ENCODE measurements around the gene DTHD1. TPM values are rescaled to one million over a fixed set of nuclear protein-coding genes. Genes with fewer than 3 reads are reported as not detected.

Gene DTHD1
- total RNA-seq, 3 donors from 2014 or later, result 0.29 to 0.48 (median 0.33) TPM

GRCh38 chr4:36256398-36256891, 25.0 kb upstream of the DTHD1 start:
- Histone ChIP-seq H3K27me3 (no peaks in the 10 kb centered on the region), H3K36me3 (no peaks in the 10 kb centered on the region), H3K4me1 (no peaks in the 10 kb centered on the region), H3K4me3 (no peak overlapping the region), H3K9me3 (no peaks in the 10 kb centered on the region), H3K27ac (no peak overlapping the region)
- no peak for TF ChIP-seq CTCF (IDR thresholded peaks at IDR 0.05)
- no peak for TF ChIP-seq POLR2AphosphoS5 (IDR thresholded peaks at IDR 0.05)
- TF ChIP-seq POLR2A (IDR thresholded peaks at IDR 0.05), result no peak
- DNase-seq (ENCODE audit: low spot score in 2 of 2), result no peak
- intact Hi-C loops (cut with DNase I; ENCODE audit: low total_unique reads), result no loop called here

GRCh38 chr4:36260731-36261130, 20.7 kb upstream of the DTHD1 start:
- Histone ChIP-seq H3K4me3 (no peak overlapping the region), H3K27me3 (no peaks in the 10 kb centered on the region), H3K27ac (no peak overlapping the region), H3K9me3 (no peaks in the 10 kb centered on the region), H3K4me1 (no peaks in the 10 kb centered on the region), H3K36me3 (no peaks in the 10 kb centered on the region)
- no peak for DNase-seq (ENCODE audit: low spot score in 2 of 2)
- intact Hi-C loops (cut with DNase I; ENCODE audit: low total_unique reads), result no loop called here
- TF ChIP-seq POLR2AphosphoS5 (IDR thresholded peaks at IDR 0.05), result no peak
- no peak for TF ChIP-seq CTCF (IDR thresholded peaks at IDR 0.05)
- no peak for TF ChIP-seq POLR2A (IDR thresholded peaks at IDR 0.05)

GRCh38 chr4:36264207-36264826, 17.1 kb upstream of the DTHD1 start:
- DNase-seq (ENCODE audit: low spot score in 2 of 2), result no peak
- Histone ChIP-seq H3K4me3 (no peak overlapping the region), H3K36me3 (no peaks in the 10 kb centered on the region), H3K27me3 (no peaks in the 10 kb centered on the region), H3K27ac (no peak overlapping the region), H3K4me1 (no peaks in the 10 kb centered on the region), H3K9me3 (no peaks in the 10 kb centered on the region)
- intact Hi-C loops (cut with DNase I; ENCODE audit: low total_unique reads), result no loop called here
- TF ChIP-seq POLR2A (IDR thresholded peaks at IDR 0.05) (no peak), POLR2AphosphoS5 (IDR thresholded peaks at IDR 0.05) (no peak), CTCF (IDR thresholded peaks at IDR 0.05) (no peak)

GRCh38 chr4:36267486-36268268, 13.7 kb upstream of the DTHD1 start:
- H3K4me1 ChIP-seq, result no peaks in the 10 kb centered on the region
- H3K9me3 ChIP-seq, result no peaks in the 10 kb centered on the region
- H3K36me3 ChIP-seq, result no peaks in the 10 kb centered on the region
- intact Hi-C loops (cut with DNase I; ENCODE audit: low total_unique reads), result no loop called here
- no peak overlapping the region for H3K27ac ChIP-seq
- TF ChIP-seq CTCF (IDR thresholded peaks at IDR 0.05), result no peak
- no peak for TF ChIP-seq POLR2A (IDR thresholded peaks at IDR 0.05)
- no peak for TF ChIP-seq POLR2AphosphoS5 (IDR thresholded peaks at IDR 0.05)
- no peaks in the 10 kb centered on the region for H3K27me3 ChIP-seq
- no peak overlapping the region for H3K4me3 ChIP-seq
- no peak for DNase-seq (ENCODE audit: low spot score in 2 of 2)

GRCh38 chr4:36269101-36269500, 12.3 kb upstream of the DTHD1 start:
- no peaks in the 10 kb centered on the region for H3K9me3 ChIP-seq
- H3K4me3 ChIP-seq, result no peak overlapping the region
- no peak overlapping the region for H3K27ac ChIP-seq
- intact Hi-C loops (cut with DNase I; ENCODE audit: low total_unique reads), result no loop called here
- DNase-seq (ENCODE audit: low spot score in 2 of 2), result no peak
- no peaks in the 10 kb centered on the region for H3K36me3 ChIP-seq
- TF ChIP-seq CTCF (IDR thresholded peaks at IDR 0.05), result no peak
- no peak for TF ChIP-seq POLR2AphosphoS5 (IDR thresholded peaks at IDR 0.05)
- TF ChIP-seq POLR2A (IDR thresholded peaks at IDR 0.05), result no peak
- H3K27me3 ChIP-seq, result no peaks in the 10 kb centered on the region
- no peaks in the 10 kb centered on the region for H3K4me1 ChIP-seq
